Activated T-cell treated with anti-CD3 and anti-CD28 coated beads for 1 hour (primary cell): ENCODE data around the gene RPUSD1.
"Not testable (repeated sequence)": the region's sequence is repeated elsewhere in the genome, so short reads cannot be mapped to it uniquely, and the experiment has no call there.

Experiments
- DNase-seq: peaks from one replicate; pipeline ENCODE4 v3.0.0-alpha.2; 2020; ENCODE audit warnings: low read depth

Gene RPUSD1

GRCh38 chr16:783404-784161 is 4.6 kb downstream of the RPUSD1 start:
- no peak for DNase-seq

GRCh38 chr16:782766-783403 is 5.3 kb downstream of the RPUSD1 start:
- DNase-seq, result no peak

GRCh38 chr16:782258-782657 is 5.9 kb downstream of the RPUSD1 start:
- DNase-seq, result no peak

- no peak for DNase-seq
These were observed 6.7 kb downstream of the RPUSD1 start for GRCh38 chr16:781346-782010.

GRCh38 chr16:780296-780695 is 7.9 kb downstream of the RPUSD1 start:
- DNase-seq, result no peak

GRCh38 chr16:779561-779960 is 8.6 kb downstream of the RPUSD1 start:
- DNase-seq, result no peak

GRCh38 chr16:778909-779527 is 9.2 kb downstream of the RPUSD1 start:
- DNase-seq, result no peak

GRCh38 chr16:778447-778846 is 9.7 kb downstream of the RPUSD1 start:
- DNase-seq, result no peak

- no peak for DNase-seq
These were observed 10.4 kb downstream of the RPUSD1 start for GRCh38 chr16:777826-778225.

GRCh38 chr16:776824-777223 is 11.4 kb downstream of the RPUSD1 start:
- no peak for DNase-seq

- DNase-seq, result not testable (repeated sequence)
These were observed 11.9 kb downstream of the RPUSD1 start for GRCh38 chr16:776298-776697.

GRCh38 chr16:775236-775796 is 12.9 kb downstream of the RPUSD1 start:
- no peak for DNase-seq

GRCh38 chr16:774086-775001 is 13.8 kb downstream of the RPUSD1 start:
- DNase-seq, result no peak

- DNase-seq, result no peak
These were observed 15.2 kb downstream of the RPUSD1 start for GRCh38 chr16:772959-773358.

- DNase-seq, result no peak
These were observed 17.8 kb downstream of the RPUSD1 start for GRCh38 chr16:770411-770810.

- no peak for DNase-seq
These were observed 18.2 kb downstream of the RPUSD1 start for GRCh38 chr16:769934-770333.

GRCh38 chr16:769184-769784 is 18.9 kb downstream of the RPUSD1 start:
- no peak for DNase-seq

- no peak for DNase-seq
These were observed 19.8 kb downstream of the RPUSD1 start for GRCh38 chr16:768428-768827.

GRCh38 chr16:767743-768235 is 20.4 kb downstream of the RPUSD1 start:
- DNase-seq, result no peak

- DNase-seq, result no peak
These were observed 21.2 kb downstream of the RPUSD1 start for GRCh38 chr16:766820-767640.
